Memory B cell (primary cell): ENCODE results near the gene PARP3.

Experiments used
- ATAC-seq: fragments of 150-1000 bp; cut with Tn5 transposase; 2 replicates; pipeline ENCODE4 v1.10.0; 2021; ENCODE audit warnings: low read depth, mild to moderate bottlenecking, moderate library complexity
- DNase-seq, 2 donors: peaks; one replicate each; pipeline ENCODE4 v3.0.0; 2022; ENCODE audit warnings: low spot score in 2 of 2
- H3K27ac Mint-ChIP-seq: one replicate; pipeline ENCODE4 v1.8.0; 2022; ENCODE audit warnings: mild to moderate bottlenecking, moderate library complexity, mixed read lengths
- H3K27me3 Mint-ChIP-seq: one replicate; pipeline ENCODE4 v1.8.0; 2022; ENCODE audit warnings: mixed read lengths
- H3K36me3 Mint-ChIP-seq: one replicate; pipeline ENCODE4 v1.8.0; 2022; ENCODE audit warnings: mild to moderate bottlenecking, mixed read lengths
- H3K4me1 Mint-ChIP-seq: one replicate; pipeline ENCODE4 v1.8.0; 2022; ENCODE audit warnings: mixed read lengths
- H3K4me3 Mint-ChIP-seq: one replicate; pipeline ENCODE4 v1.8.0; 2022; ENCODE audit warnings: mild to moderate bottlenecking, moderate library complexity, mixed read lengths
- H3K9me3 Mint-ChIP-seq: one replicate; pipeline ENCODE4 v1.8.0; 2022; ENCODE audit warnings: mixed read lengths

PARP3 gene

DNA sequence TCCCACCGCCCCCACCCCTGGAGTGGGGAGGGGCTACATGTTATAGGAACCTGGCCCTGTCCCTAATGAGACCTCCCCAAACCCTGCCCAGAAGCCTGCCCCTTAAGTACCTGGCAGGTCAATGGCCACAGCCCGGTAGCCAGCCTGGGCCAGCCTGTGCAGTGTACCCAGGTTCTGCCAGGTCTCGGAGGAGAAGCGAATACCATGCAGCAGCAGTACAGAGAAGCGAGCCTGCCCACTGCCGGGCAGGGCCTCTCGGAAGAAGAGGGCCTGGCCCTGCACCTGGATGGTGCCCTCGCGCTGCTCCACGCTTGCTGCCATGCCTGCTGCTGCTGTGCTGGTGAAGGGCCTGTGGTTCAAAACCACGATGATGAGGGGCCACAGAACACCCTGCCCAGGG lies 29.2 kb downstream of the PARP3 start:
- peak overlapping the region; percentile 55 for H3K4me3 Mint-ChIP-seq

DNA sequence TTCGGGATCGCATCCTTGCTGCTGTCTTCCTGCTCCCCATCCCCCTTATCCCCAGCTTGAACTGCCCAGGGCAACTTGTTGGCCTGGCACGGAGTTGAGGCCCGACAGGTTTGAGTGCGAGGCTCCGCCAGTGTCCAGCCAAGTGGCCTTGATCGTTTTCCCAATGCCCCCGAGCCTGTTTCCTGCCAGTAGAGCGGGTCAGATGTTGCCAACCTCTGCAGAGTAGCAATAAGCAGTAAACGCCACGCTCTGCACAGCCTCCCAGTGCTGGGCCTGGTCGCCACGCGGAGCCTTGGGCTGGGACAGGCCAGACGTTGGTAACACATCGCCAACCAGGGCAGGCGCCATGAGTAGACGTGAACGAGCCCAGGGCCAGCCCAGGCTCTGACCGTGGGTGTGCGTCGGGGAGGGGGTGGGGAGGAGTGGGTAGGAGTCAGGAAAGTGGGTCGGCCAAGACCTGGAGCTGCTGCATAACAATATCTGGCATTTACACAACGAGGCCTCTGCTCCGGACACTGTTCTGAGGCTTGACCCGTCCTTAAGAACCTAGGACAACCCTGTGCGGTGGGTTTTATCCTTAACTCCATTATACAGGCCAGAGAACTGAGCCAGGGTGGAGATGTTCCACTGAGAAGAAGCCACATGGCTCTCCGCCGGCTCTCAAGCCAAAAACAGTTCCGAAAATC lies 32.3 kb downstream of the PARP3 start:
- no peak for DNase-seq
- H3K27me3 Mint-ChIP-seq = no peaks in the 10 kb centered on the region
- H3K27ac Mint-ChIP-seq = peak overlapping the region; percentile 75
- peaks cover 19% of the 10 kb centered on the region for H3K4me1 Mint-ChIP-seq
- H3K36me3 Mint-ChIP-seq = no peaks in the 10 kb centered on the region
- H3K4me3 Mint-ChIP-seq = peak overlapping the region; percentile 100
- H3K9me3 Mint-ChIP-seq = no peaks in the 10 kb centered on the region
- ATAC-seq = peak; percentile 14

More for the DNA sequence above, 29.2 kb downstream of the PARP3 start:
- Mint-ChIP-seq H3K9me3 (no peaks in the 10 kb centered on the region), H3K27me3 (no peaks in the 10 kb centered on the region), H3K27ac (no peak overlapping the region), H3K4me1 (peaks cover 25% of the 10 kb centered on the region), H3K36me3 (no peaks in the 10 kb centered on the region)
- ATAC-seq = no peak
- no peak for DNase-seq

- Mint-ChIP-seq H3K4me3 (peak within 1 kb of the TSS; percentile 100), H3K36me3 (no peaks in the 10 kb centered on the region), H3K9me3 (no peaks in the 10 kb centered on the region), H3K27me3 (no peaks in the 10 kb centered on the region), H3K27ac (peak within 1 kb of the TSS; percentile 92), H3K4me1 (peaks cover 19% of the 10 kb centered on the region)
- ATAC-seq (peak; percentile 79), DNase-seq (peak; percentile 68 to 70)
These were observed 33.0 kb downstream of the PARP3 start, which contains the start of gene ABHD14A for GRCh38 chr3:51974963-51975851. ABHD14A (plus strand) TSS chr3:51975064; CDS start chr3:51975136, 72 bp downstream.

- peak overlapping the region; percentile 100 for H3K4me3 Mint-ChIP-seq
- H3K27ac Mint-ChIP-seq = peak overlapping the region; percentile 92
- H3K9me3 Mint-ChIP-seq = no peaks in the 10 kb centered on the region
- H3K36me3 Mint-ChIP-seq = no peaks in the 10 kb centered on the region
- H3K27me3 Mint-ChIP-seq = no peaks in the 10 kb centered on the region
- DNase-seq = peak; percentile 31 to 42
- ATAC-seq = no peak
- peaks cover 19% of the 10 kb centered on the region for H3K4me1 Mint-ChIP-seq
These were observed 33.8 kb downstream of the PARP3 start for GRCh38 chr3:51975852-51976549.

- no peaks in the 10 kb centered on the region for H3K36me3 Mint-ChIP-seq
- H3K4me3 Mint-ChIP-seq = no peak overlapping the region
- H3K4me1 Mint-ChIP-seq = peaks cover 24% of the 10 kb centered on the region
- ATAC-seq = no peak
- H3K27ac Mint-ChIP-seq = peak overlapping the region; percentile 1
- no peaks in the 10 kb centered on the region for H3K27me3 Mint-ChIP-seq
- DNase-seq = no peak
- no peaks in the 10 kb centered on the region for H3K9me3 Mint-ChIP-seq
These were observed 35.4 kb downstream of the PARP3 start for GRCh38 chr3:51977446-51978142.

DNA sequence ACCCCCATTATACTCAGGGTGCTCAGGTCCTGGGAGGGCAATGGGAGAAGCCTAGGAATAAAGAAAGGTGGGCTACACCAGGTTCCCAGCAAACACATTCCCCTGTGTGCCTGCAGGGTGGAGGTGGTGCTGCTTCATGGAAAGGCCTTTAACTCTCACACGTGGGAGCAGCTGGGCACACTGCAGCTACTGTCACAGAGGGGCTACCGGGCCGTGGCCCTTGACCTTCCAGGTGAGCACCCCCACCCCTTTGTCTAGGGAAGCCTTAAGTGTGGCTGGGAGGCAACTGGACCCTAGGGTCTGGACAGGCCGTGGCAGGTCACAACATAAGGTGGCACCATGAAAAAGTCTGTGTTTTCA lies 36.0 kb downstream of the PARP3 start:
- H3K36me3 Mint-ChIP-seq = no peaks in the 10 kb centered on the region
- H3K4me3 Mint-ChIP-seq = no peak overlapping the region
- H3K27me3 Mint-ChIP-seq = no peaks in the 10 kb centered on the region
- no peak overlapping the region for H3K27ac Mint-ChIP-seq
- H3K4me1 Mint-ChIP-seq = peaks cover 27% of the 10 kb centered on the region
- ATAC-seq (no peak), DNase-seq (no peak)
- H3K9me3 Mint-ChIP-seq = no peaks in the 10 kb centered on the region

DNA sequence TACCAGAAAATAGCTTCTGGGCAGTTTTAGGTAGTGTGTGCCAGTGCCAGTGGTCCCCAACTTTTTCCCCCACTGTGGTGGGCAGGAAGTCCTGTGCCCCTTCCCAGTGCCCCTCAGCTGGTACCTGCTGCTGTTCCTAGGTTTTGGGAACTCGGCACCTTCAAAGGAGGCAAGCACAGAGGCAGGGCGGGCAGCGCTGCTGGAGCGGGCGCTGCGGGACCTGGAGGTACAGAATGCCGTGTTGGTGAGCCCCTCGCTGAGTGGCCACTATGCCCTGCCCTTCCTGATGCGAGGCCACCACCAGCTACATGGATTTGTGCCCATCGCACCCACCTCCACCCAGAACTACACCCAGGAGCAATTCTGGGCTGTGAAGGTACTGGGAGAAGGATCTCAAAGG lies 38.1 kb downstream of the PARP3 start:
- Mint-ChIP-seq H3K4me1 (peaks cover 27% of the 10 kb centered on the region), H3K27me3 (no peaks in the 10 kb centered on the region), H3K9me3 (no peaks in the 10 kb centered on the region), H3K36me3 (no peaks in the 10 kb centered on the region), H3K27ac (no peak overlapping the region), H3K4me3 (no peak overlapping the region)
- no peak for ATAC-seq
- no peak for DNase-seq

DNA sequence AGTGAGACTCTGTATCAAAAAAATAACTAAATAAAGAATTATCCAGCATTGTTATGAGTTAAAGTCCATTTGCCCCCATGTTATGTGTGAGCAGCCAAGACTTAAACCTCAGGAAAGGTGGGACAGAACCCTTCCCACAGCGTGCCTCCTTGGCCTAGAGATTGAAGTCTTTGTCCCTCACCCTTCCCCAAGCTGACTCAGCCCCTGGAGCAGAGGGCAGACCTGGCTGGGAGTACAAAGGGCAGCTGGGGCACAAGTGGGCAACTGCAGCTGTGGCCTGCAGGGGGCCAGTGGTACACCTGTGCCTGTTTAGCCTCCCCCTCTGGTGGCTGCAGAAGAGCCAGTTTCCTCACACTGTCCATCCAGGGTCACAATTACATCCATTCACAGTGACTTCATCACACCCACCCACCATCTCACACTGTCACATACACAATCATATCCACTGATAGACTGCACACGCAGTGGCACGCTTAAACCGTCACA lies 40.2 kb downstream of the PARP3 start:
- peaks cover 14% of the 10 kb centered on the region for H3K4me1 Mint-ChIP-seq

DNA sequence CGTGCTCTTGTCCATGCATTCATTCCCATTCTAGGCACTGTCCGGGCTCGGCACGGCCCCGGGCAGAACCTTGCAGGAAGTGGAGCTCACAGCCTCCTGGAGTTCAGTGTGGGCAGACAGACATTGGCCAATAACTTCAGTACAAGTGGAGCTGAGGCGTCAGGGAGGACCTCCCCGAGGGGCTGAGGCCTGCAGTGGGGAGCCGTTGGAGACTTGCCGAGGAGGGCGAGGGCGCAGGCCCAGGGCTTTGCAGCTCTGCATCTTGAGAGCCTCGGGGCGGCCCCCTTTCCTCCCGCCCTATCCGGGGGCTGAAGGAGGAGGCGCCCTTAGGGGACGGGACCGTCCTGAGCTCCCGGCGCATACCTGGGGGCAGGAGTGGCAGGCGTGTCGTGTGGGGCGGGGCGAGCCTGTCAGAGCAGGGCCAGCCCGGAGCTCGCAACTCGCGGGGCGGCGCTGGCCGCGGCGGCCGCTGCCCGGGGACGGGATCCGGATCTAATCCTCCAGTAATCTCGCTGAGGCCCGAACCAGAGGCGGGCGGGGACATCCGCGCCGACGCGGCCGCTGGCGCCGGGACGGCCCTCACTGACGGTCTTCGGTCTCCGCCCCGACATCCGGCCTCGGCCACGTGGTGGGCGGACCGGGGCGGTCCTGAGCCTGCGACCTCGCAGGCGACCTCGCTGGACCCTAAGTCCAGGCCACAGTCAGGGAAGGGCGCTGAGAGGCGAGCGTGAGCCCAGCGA lies 40.8 kb downstream of the PARP3 start, which contains the start of gene ACY1:
TSS of gene ACY1 (plus strand) at position 698 of the 740 bp plus-strand sequence. CDS start 530 bp downstream, outside the sequence.
- peak; percentile 25 to 47 for DNase-seq
- Mint-ChIP-seq H3K4me3 (peak within 1 kb of the TSS; percentile 94), H3K4me1 (peaks cover 14% of the 10 kb centered on the region), H3K27me3 (no peaks in the 10 kb centered on the region), H3K27ac (peak within 1 kb of the TSS; percentile 75), H3K36me3 (no peaks in the 10 kb centered on the region), H3K9me3 (no peaks in the 10 kb centered on the region)
- ATAC-seq = peak; percentile 75

More for the DNA sequence above, 40.2 kb downstream of the PARP3 start:
- H3K36me3 Mint-ChIP-seq = no peaks in the 10 kb centered on the region
- H3K27me3 Mint-ChIP-seq = no peaks in the 10 kb centered on the region
- H3K27ac Mint-ChIP-seq = peak overlapping the region; percentile 75
- peak; percentile 64 for ATAC-seq
- no peaks in the 10 kb centered on the region for H3K9me3 Mint-ChIP-seq
- DNase-seq = no peak
- H3K4me3 Mint-ChIP-seq = peak overlapping the region; percentile 94

- no peak for DNase-seq
- Mint-ChIP-seq H3K9me3 (no peaks in the 10 kb centered on the region), H3K27ac (peak overlapping the region; percentile 75), H3K36me3 (no peaks in the 10 kb centered on the region), H3K4me3 (peak overlapping the region; percentile 94), H3K27me3 (no peaks in the 10 kb centered on the region), H3K4me1 (peaks cover 18% of the 10 kb centered on the region)
- ATAC-seq = no peak
These were observed 41.6 kb downstream of the PARP3 start for GRCh38 chr3:51983578-51984268.

DNA sequence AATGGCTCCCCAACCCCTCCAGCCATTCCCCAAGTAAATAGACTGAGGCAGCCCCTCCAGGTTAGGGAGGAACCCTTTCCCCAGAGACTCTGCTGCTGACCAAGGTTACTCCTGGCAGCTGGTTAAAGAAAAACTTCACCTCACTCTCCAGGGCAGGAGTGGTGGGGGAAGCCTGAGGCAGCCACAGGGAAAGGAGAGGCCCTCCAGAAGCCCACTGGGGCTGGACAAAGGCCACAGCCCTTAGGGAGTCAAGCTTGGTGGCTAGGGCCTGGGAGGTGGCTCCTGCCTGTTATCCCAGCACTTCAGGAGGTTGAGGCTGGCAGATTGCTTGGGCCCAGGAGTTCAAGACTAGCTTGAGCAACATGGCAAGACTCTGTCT lies 42.1 kb downstream of the PARP3 start:
- H3K27ac Mint-ChIP-seq = no peak overlapping the region
- peaks cover 23% of the 10 kb centered on the region for H3K4me1 Mint-ChIP-seq
- no peaks in the 10 kb centered on the region for H3K9me3 Mint-ChIP-seq
- ATAC-seq (no peak), DNase-seq (no peak)
- peak overlapping the region; percentile 94 for H3K4me3 Mint-ChIP-seq
- H3K27me3 Mint-ChIP-seq = no peaks in the 10 kb centered on the region
- no peaks in the 10 kb centered on the region for H3K36me3 Mint-ChIP-seq

DNA sequence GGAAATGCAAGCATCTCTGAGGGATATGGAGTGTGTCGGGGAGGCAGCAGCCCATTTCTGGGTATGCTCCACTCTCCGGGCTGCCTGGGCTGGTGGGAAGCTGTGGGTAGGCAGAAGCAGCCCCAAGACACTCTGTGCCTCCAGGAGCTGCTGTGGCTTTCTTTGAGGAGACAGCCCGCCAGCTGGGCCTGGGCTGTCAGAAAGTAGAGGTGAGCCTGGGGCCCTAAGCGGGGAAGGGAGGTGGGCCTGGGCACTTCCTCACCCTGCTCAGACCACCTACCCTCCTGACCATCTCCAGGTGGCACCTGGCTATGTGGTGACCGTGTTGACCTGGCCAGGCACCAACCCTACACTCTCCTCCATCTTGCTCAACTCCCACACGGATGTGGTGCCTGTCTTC lies 42.9 kb downstream of the PARP3 start:
- Mint-ChIP-seq H3K27ac (no peak overlapping the region), H3K36me3 (no peaks in the 10 kb centered on the region), H3K4me3 (peak overlapping the region; percentile 35), H3K4me1 (peaks cover 23% of the 10 kb centered on the region), H3K9me3 (no peaks in the 10 kb centered on the region), H3K27me3 (no peaks in the 10 kb centered on the region)
- ATAC-seq = no peak
- DNase-seq = no peak
